ENCODE results near the gene RSPH9. TPM values are rescaled to one million over a fixed set of nuclear protein-coding genes. Genes with fewer than 3 reads are reported as not detected.
A peak's percentile ranks its signal among the peaks of the same experiment; 100 is the strongest.

The RSPH9 gene
- polyA plus RNA-seq, 1 of the 3 experiments (the other 2 are of a cell fraction) = 0.05 TPM

DNA sequence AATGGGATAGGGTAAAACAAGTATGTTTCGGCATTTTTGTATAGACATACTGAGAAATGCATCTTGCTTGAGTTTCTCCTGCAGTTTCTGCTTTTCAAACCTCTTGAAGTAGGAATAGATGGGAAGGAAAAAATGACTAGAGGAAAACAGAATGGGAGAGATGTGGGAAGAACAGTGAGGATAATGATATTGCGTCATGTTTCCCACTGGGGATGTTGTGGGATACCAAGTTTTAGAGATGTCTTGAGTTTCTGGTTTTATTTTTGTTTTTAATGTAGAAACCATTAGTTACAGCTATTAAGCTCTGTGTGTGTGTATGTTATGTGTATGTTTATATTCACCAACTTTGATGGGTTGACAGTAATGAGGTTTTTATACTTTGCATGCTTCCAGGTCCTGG lies 44.2 kb upstream of the RSPH9 start (continued):
- TF ChIP-seq EP300 (IDR thresholded peaks at IDR 0.05; ENCODE audit: borderline replicate concordance in 1 of 2, low read depth in 1 of 2, low read length in 1 of 2) = no peak
- TF ChIP-seq, protein P1, sequence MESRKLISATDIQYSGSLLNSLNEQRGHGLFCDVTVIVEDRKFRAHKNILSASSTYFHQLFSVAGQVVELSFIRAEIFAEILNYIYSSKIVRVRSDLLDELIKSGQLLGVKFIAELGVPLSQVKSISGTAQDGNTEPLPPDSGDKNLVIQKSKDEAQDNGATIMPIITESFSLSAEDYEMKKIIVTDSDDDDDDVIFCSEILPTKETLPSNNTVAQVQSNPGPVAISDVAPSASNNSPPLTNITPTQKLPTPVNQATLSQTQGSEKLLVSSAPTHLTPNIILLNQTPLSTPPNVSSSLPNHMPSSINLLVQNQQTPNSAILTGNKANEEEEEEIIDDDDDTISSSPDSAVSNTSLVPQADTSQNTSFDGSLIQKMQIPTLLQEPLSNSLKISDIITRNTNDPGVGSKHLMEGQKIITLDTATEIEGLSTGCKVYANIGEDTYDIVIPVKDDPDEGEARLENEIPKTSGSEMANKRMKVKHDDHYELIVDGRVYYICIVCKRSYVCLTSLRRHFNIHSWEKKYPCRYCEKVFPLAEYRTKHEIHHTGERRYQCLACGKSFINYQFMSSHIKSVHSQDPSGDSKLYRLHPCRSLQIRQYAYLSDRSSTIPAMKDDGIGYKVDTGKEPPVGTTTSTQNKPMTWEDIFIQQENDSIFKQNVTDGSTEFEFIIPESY (IDR thresholded peaks at IDR 0.05; ENCODE audit: borderline replicate concordance, low read depth) = no peak
- no peak for TF ChIP-seq POLR2AphosphoS5 (IDR thresholded peaks at IDR 0.05; ENCODE audit: low read depth, low read length)

DNA sequence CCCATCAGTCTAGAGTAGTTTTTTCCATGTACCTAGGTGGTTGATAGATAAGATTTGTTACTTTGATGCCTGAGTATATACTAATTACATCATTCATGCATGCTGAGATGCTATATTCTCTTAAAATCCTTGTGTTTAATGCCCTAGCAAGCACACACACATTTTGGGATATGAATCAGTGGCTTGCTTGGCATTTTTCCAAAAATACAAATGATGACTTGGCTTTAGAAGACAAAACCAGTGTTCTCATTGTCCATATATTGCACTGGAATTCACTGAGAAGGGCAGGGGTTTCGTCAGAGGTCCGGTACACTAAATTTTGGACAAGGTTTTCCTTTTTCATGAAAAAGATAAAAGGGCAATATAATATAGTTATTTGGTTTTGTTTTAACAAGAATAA lies 40.7 kb upstream of the RSPH9 start:
- CTCF ChIA-PET = no interaction called here
- no peaks in the 10 kb centered on the region for H3K27me3 ChIP-seq (ENCODE audit: insufficient read depth)
- H3K4me3 ChIP-seq (ENCODE audit: low read depth in 2 of 2, low read length in 1 of 2) = no peak overlapping the region
- peaks cover 0 to 10% of the 10 kb centered on the region in 2 experiments; a peak in 2 of 4 replicates for H3K4me1 ChIP-seq (ENCODE audit: control insufficient read depth in 1 of 2, insufficient read depth in 2 of 2, low read depth in 1 of 2, low read length in 1 of 2)
- H3K9me2 ChIP-seq = no peaks in the 10 kb centered on the region
- H3K9ac ChIP-seq = no peak overlapping the region
- peak overlapping the region in 1 of 2 experiments; percentile 47; a peak in 2 of 4 replicates for H3K27ac ChIP-seq (ENCODE audit: low read depth in 2 of 2, low read length in 1 of 2)
- H3K36me3 ChIP-seq (replicated peaks in 1 of 2; ENCODE audit: control insufficient read depth in 1 of 2, insufficient read depth in 2 of 2, low read length in 1 of 2) = peaks cover 26 to 61% of the 10 kb centered on the region in 2 experiments
- no peak overlapping the region for H3K4me2 ChIP-seq
- peaks cover 17% of the 10 kb centered on the region for H3K79me2 ChIP-seq (ENCODE audit: insufficient read depth)
- POLR2A ChIA-PET = no interaction called here
- H2AFZ ChIP-seq (ENCODE audit: low read depth) = no peak overlapping the region
- DNase-seq = no peak
- 0 out of 2 replicates have a peak, but pooled peaks cover 6% of the 10 kb centered on the region for H4K20me1 ChIP-seq (ENCODE audit: insufficient read depth)
- peak; percentile 24; the same call in 1 of the 2 replicates for TF ChIP-seq TCF12 (IDR thresholded peaks at IDR 0.05)
- TF ChIP-seq POLR2AphosphoS5 (IDR thresholded peaks at IDR 0.05; ENCODE audit: low read depth, low read length) = no peak
- no peak for TF ChIP-seq CHD2 (IDR thresholded peaks at IDR 0.05; ENCODE audit: low read length, partially characterized antibody)
- no peak for TF ChIP-seq EP300 (IDR thresholded peaks at IDR 0.05; ENCODE audit: borderline replicate concordance in 1 of 2, low read depth in 1 of 2, low read length in 1 of 2)
- TF ChIP-seq FOXJ3 (CRISPR knock-in tag; IDR thresholded peaks at IDR 0.05) = no peak
- TF ChIP-seq YY1 (IDR thresholded peaks at IDR 0.05; ENCODE audit: low read depth) = no peak
- TF ChIP-seq FOSL2 (IDR thresholded peaks at IDR 0.05; ENCODE audit: borderline replicate concordance, low read depth) = peak; percentile 58; the same call in 1 of the 2 replicates
- TF ChIP-seq, protein P2, sequence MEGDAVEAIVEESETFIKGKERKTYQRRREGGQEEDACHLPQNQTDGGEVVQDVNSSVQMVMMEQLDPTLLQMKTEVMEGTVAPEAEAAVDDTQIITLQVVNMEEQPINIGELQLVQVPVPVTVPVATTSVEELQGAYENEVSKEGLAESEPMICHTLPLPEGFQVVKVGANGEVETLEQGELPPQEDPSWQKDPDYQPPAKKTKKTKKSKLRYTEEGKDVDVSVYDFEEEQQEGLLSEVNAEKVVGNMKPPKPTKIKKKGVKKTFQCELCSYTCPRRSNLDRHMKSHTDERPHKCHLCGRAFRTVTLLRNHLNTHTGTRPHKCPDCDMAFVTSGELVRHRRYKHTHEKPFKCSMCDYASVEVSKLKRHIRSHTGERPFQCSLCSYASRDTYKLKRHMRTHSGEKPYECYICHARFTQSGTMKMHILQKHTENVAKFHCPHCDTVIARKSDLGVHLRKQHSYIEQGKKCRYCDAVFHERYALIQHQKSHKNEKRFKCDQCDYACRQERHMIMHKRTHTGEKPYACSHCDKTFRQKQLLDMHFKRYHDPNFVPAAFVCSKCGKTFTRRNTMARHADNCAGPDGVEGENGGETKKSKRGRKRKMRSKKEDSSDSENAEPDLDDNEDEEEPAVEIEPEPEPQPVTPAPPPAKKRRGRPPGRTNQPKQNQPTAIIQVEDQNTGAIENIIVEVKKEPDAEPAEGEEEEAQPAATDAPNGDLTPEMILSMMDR (IDR thresholded peaks at IDR 0.05) = no peak
- no peak for TF ChIP-seq TEAD4 (IDR thresholded peaks at IDR 0.05; ENCODE audit: borderline replicate concordance, insufficient read depth)
- TF ChIP-seq NFIC (IDR thresholded peaks at IDR 0.05; ENCODE audit: borderline replicate concordance) = peak; percentile 82
- peak; percentile 52 for TF ChIP-seq JUND (IDR thresholded peaks at IDR 0.05)
- TF ChIP-seq MXI1 (IDR thresholded peaks at IDR 0.05; ENCODE audit: low read depth, low read length) = no peak
- H3K9me3 ChIP-seq = no peaks in the 10 kb centered on the region
- H3F3A ChIP-seq (replicated peaks; ENCODE audit: insufficient read depth) = peaks cover 35% of the 10 kb centered on the region
- WGBS (ENCODE audit: low lambda C conversion rate) = 95% methylated on average over 2 of the region's 2 CpGs
